H1 (cell line): ENCODE results near the gene CNTN3. TPM values are rescaled to one million over a fixed set of nuclear protein-coding genes. Genes with fewer than 3 reads are reported as not detected.

Source experiments
- CTCF ChIA-PET: fragments of 300-600 bp; sonication (Branson Sonifier 250); formaldehyde crosslinking; loops from one replicate; lab custom pipeline; 2021; ENCODE audit not compliant: partially characterized antibody; lab: Charles Lee
- POLR2A ChIA-PET: fragments of 300-600 bp; sonication (Branson Sonifier 250); formaldehyde crosslinking; loops from one replicate; lab custom pipeline; 2021; ENCODE audit warnings: inconsistent platforms; ENCODE audit not compliant: partially characterized antibody; lab: Charles Lee
- DNase-seq, 2 experiments: peaks; one replicate each; pipeline versions ENCODE4 v3.0.0 to v3.0.0-alpha.2; 2010 to 2022; ENCODE audit warnings: low spot score in 2 of 2, low read depth in 1 of 2, mixed read lengths in 1 of 2
- FAIRE-seq: peaks from 2 replicates; lab custom pipeline; 2011; peaks lifted over from hg19 to GRCh38; lab: Jason Lieb, UNC
- H2AFZ ChIP-seq: 2 replicates; pipeline ENCODE4 v1.8.1; 2012; ENCODE audit warnings: low read length, inconsistent platforms
- H2AK5ac ChIP-seq: 2 replicates; pipeline ENCODE4 v1.6.1; 2013; ENCODE audit warnings: low read depth, low read length
- H2BK120ac ChIP-seq: replicated peaks from 2 replicates; pipeline ENCODE3; 2013; ENCODE audit warnings: low read depth, low read length, inconsistent platforms
- H2BK12ac ChIP-seq: 2 replicates; pipeline ENCODE4 v1.6.1; 2013; ENCODE audit warnings: low read depth, low read length
- H2BK15ac ChIP-seq: 2 replicates; pipeline ENCODE4 v1.6.1; 2013; ENCODE audit warnings: low read length
- H2BK20ac ChIP-seq: 2 replicates; pipeline ENCODE4 v1.6.1; 2013; ENCODE audit warnings: low read length
- H2BK5ac ChIP-seq: 2 replicates; pipeline ENCODE4 v1.6.1; 2013; ENCODE audit warnings: low read depth, low read length
- H3K14ac ChIP-seq: 2 replicates; pipeline ENCODE4 v1.6.1; 2013; ENCODE audit warnings: inconsistent platforms; ENCODE audit not compliant: insufficient read length
- H3K18ac ChIP-seq: 2 replicates; pipeline ENCODE4 v1.6.1; 2013; ENCODE audit warnings: low read length; ENCODE audit errors: extremely low read depth
- H3K23ac ChIP-seq: 2 replicates; pipeline ENCODE4 v1.6.1; 2013; ENCODE audit warnings: inconsistent platforms; ENCODE audit not compliant: insufficient read length
- H3K23me2 ChIP-seq: 2 replicates; pipeline ENCODE4 v1.6.1; 2013; ENCODE audit warnings: low read depth, low read length
- H3K27ac ChIP-seq: 2 replicates; pipeline ENCODE4 v1.6.1; 2011; ENCODE audit warnings: low read depth, low read length, inconsistent platforms
- H3K27me3 ChIP-seq, 4 experiments: replicated peaks in 1 of 4; 1 replicate in 1 of 4; 2 replicates in 3 of 4; pipeline versions ENCODE4 v1.6.1 to v1.8.1; 2011 to 2013; ENCODE audit warnings: low read length in 3 of 4, mild to moderate bottlenecking in 3 of 4, inconsistent platforms in 2 of 4, mixed read lengths in 2 of 4, moderate library complexity in 1 of 4; ENCODE audit not compliant: control insufficient read depth in 3 of 4, insufficient read depth in 3 of 4; ENCODE audit errors: extremely low read depth in 1 of 4
- H3K36me3 ChIP-seq, 4 experiments: 2 replicates each; pipeline versions ENCODE4 v1.6.1 to v1.8.1; 2011 to 2013; ENCODE audit warnings: mild to moderate bottlenecking in 4 of 4, low read length in 3 of 4, moderate library complexity in 2 of 4, control low read depth in 1 of 4, inconsistent platforms in 1 of 4; ENCODE audit not compliant: insufficient read depth in 4 of 4, control insufficient read depth in 2 of 4
- H3K4ac ChIP-seq: replicated peaks from 2 replicates; pipeline ENCODE3; 2013; ENCODE audit warnings: low read length, low read depth, mixed read lengths, inconsistent platforms; ENCODE audit not compliant: insufficient read length
- H3K4me1 ChIP-seq, 4 experiments: replicated peaks in 1 of 4; 1 replicate in 1 of 4; 2 replicates in 3 of 4; pipeline versions ENCODE4 v1.6.1 to v1.8.1; 2011 to 2013; ENCODE audit warnings: low read length in 3 of 4, inconsistent platforms in 2 of 4, mixed read lengths in 1 of 4; ENCODE audit not compliant: insufficient read depth in 4 of 4, control insufficient read depth in 3 of 4
- H3K4me2 ChIP-seq, 2 experiments: 2 replicates each; pipeline versions ENCODE4 v1.6.1 to v1.8.1; 2011 to 2013; ENCODE audit warnings: low read depth in 2 of 2, low read length in 2 of 2, control low read depth in 1 of 2, inconsistent platforms in 1 of 2, mild to moderate bottlenecking in 1 of 2; ENCODE audit not compliant: insufficient read depth in 1 of 2
- H3K4me3 ChIP-seq, 4 experiments: fragments of 200-600, 300-600 bp in 1 of 4; sonication (generic), shearing (Covaris generic), sonication (Bioruptor Twin) in 1 of 4; 2 replicates each; pipeline versions ENCODE4 v1.5.1 to v1.8.1; 2011 to 2016; ENCODE audit warnings: low read length in 4 of 4, low read depth in 3 of 4, control low read depth in 2 of 4, inconsistent platforms in 2 of 4, mild to moderate bottlenecking in 2 of 4, mixed read lengths in 1 of 4, moderate library complexity in 1 of 4; ENCODE audit not compliant: insufficient read depth in 2 of 4; ENCODE audit errors: extremely low read depth in 1 of 4
- H3K56ac ChIP-seq: replicated peaks from 2 replicates; pipeline ENCODE3; 2013; ENCODE audit warnings: low read depth, mild to moderate bottlenecking, mixed read lengths, low read length, inconsistent platforms; ENCODE audit not compliant: insufficient read length
- H3K79me1 ChIP-seq: 2 replicates; pipeline ENCODE4 v1.6.1; 2013; ENCODE audit warnings: low read depth, low read length, control low read depth
- H3K79me2 ChIP-seq, 2 experiments: 2 replicates each; pipeline versions ENCODE4 v1.6.1 to v1.8.1; 2012 to 2013; ENCODE audit warnings: low read length in 2 of 2, mild to moderate bottlenecking in 2 of 2, inconsistent platforms in 1 of 2; ENCODE audit not compliant: insufficient read depth in 2 of 2, control insufficient read depth in 1 of 2
- H3K9ac ChIP-seq, 4 experiments: replicated peaks in 1 of 4; 1 replicate in 1 of 4; 2 replicates in 3 of 4; pipeline versions ENCODE4 v1.6.1 to v1.8.1; 2011 to 2013; ENCODE audit warnings: low read depth in 3 of 4, low read length in 3 of 4, control low read depth in 2 of 4, mild to moderate bottlenecking in 2 of 4, moderate library complexity in 2 of 4, inconsistent platforms in 1 of 4; ENCODE audit errors: extremely low read depth in 1 of 4
- H3K9me3 ChIP-seq, 2 experiments: 2 replicates each; pipeline versions ENCODE4 v1.6.1 to v1.8.1; 2012 to 2013; ENCODE audit warnings: mild to moderate bottlenecking in 2 of 2, moderate library complexity in 2 of 2, control low read depth in 1 of 2, inconsistent platforms in 1 of 2, low read depth in 1 of 2, low read length in 1 of 2, mixed read lengths in 1 of 2; ENCODE audit not compliant: insufficient read depth in 2 of 2
- H4K20me1 ChIP-seq, 2 experiments: replicated peaks in 1 of 2; 2 replicates each; pipeline versions ENCODE3 to v1.8.1; 2011 to 2013; ENCODE audit warnings: inconsistent platforms in 2 of 2, low read length in 2 of 2, mild to moderate bottlenecking in 1 of 2; ENCODE audit not compliant: insufficient read depth in 2 of 2, control insufficient read depth in 1 of 2
- H4K5ac ChIP-seq: 2 replicates; pipeline ENCODE4 v1.6.1; 2013; ENCODE audit warnings: low read length, low read depth, mixed read lengths, inconsistent platforms; ENCODE audit not compliant: insufficient read length
- H4K8ac ChIP-seq: 2 replicates; pipeline ENCODE4 v1.8.0; 2013; ENCODE audit warnings: mild to moderate bottlenecking, moderate library complexity, low read length, inconsistent platforms; ENCODE audit not compliant: insufficient read depth; ENCODE audit errors: extremely low read depth
- H4K91ac ChIP-seq: replicated peaks from 2 replicates; pipeline ENCODE3; 2013; ENCODE audit warnings: low read length, mixed read lengths, inconsistent platforms; ENCODE audit not compliant: insufficient read length
- BCL11A ChIP-seq, 2 experiments: IDR thresholded peaks; one replicate each; pipeline ENCODE4 v1.6.1; 2011; ENCODE audit warnings: low read depth in 2 of 2, low read length in 2 of 2, mild to moderate bottlenecking in 2 of 2
- CHD2 ChIP-seq: IDR thresholded peaks from 2 replicates; pipeline ENCODE4 v1.6.1; 2012; ENCODE audit warnings: low read length, improper control_type of control experiment
- NANOG ChIP-seq: IDR thresholded peaks from 2 replicates; pipeline ENCODE4 v1.6.1; 2011; ENCODE audit warnings: low read length, low read depth, mild to moderate bottlenecking, inconsistent platforms; ENCODE audit not compliant: insufficient read depth, poor library complexity, severe bottlenecking
- PHF8 ChIP-seq: fragments of 200-600 bp; sonication (generic); conservative IDR thresholded peaks from 2 replicates; pipeline ENCODE4 v1.7.1; 2012; ENCODE audit warnings: low read depth, mild to moderate bottlenecking, inconsistent platforms, low read length, moderate library complexity
- POLR2A ChIP-seq, 2 experiments: IDR thresholded peaks; 1 replicate in 1 of 2; 2 replicates in 1 of 2; pipeline ENCODE4 v1.6.1; 2011; ENCODE audit warnings: low read depth in 2 of 2, low read length in 2 of 2, mild to moderate bottlenecking in 2 of 2; ENCODE audit errors: control extremely low read depth in 1 of 2
- RFX5 ChIP-seq: IDR thresholded peaks from 2 replicates; pipeline ENCODE4 v1.6.1; 2011; ENCODE audit warnings: low read depth, low read length, improper control_type of control experiment, borderline replicate concordance
- SIN3A ChIP-seq, 2 experiments: IDR thresholded peaks in 1 of 2; conservative IDR thresholded peaks in 1 of 2; 2 replicates each; pipeline ENCODE4 v1.6.1; 2011 to 2012; ENCODE audit warnings: low read length in 2 of 2, improper control_type of control experiment in 1 of 2, low read depth in 1 of 2, mild to moderate bottlenecking in 1 of 2
- SP1 ChIP-seq: IDR thresholded peaks from 2 replicates; pipeline ENCODE4 v1.6.1; 2011; ENCODE audit warnings: low read depth, low read length
- TAF1 ChIP-seq: IDR thresholded peaks from 2 replicates; pipeline ENCODE4 v1.6.1; 2011; ENCODE audit warnings: mild to moderate bottlenecking, low read depth, low read length
- TBP ChIP-seq: IDR thresholded peaks from 2 replicates; pipeline ENCODE4 v1.6.1; 2011; ENCODE audit warnings: low read depth, low read length, improper control_type of control experiment
- TCF12 ChIP-seq: IDR thresholded peaks from 2 replicates; pipeline ENCODE4 v1.6.1; 2011; ENCODE audit warnings: low read depth, mild to moderate bottlenecking, low read length
- YY1 ChIP-seq: IDR thresholded peaks from 2 replicates; pipeline ENCODE4 v1.6.1; 2011; ENCODE audit warnings: low read depth, mild to moderate bottlenecking, low read length
- ZNF274 ChIP-seq: IDR thresholded peaks from 2 replicates; pipeline ENCODE4 v1.7.0; 2012; ENCODE audit warnings: low read length, borderline replicate concordance; ENCODE audit errors: extremely low read depth
- WGBS, 2 experiments: shearing (Covaris generic) in 1 of 2; methylation state at CpG; one replicate each; pipeline versions ENCODE4 v1.1.6 to v1.1.7; 2013 to 2015; ENCODE audit warnings: low lambda C conversion rate in 2 of 2, mixed read lengths in 2 of 2, inconsistent platforms in 1 of 2, low coverage in 1 of 2, missing lambda C conversion rate in 1 of 2; ENCODE audit not compliant: insufficient replicate concordance in 2 of 2, insufficient coverage in 1 of 2, insufficient read length in 1 of 2; ENCODE audit errors: extremely low coverage in 1 of 2, missing lambda C conversion rate in 1 of 2; 5-methylcytosine and 5-hydroxymethylcytosine counted together
- polyA plus RNA-seq, 7 experiments: library from polyadenylated mRNA; depleted of rRNA in 3 of 7; stranded (reverse) in 5 of 7; unstranded in 2 of 7; fragments of >200 nt in 5 of 7; fragments of 200-250 nt in 2 of 7; gene quantifications; 1 replicate in 5 of 7; 2 replicates in 1 of 7; 4 replicates in 1 of 7; pipeline versions ENCODE4 v1.2.1 to v1.2.3, GENCODE V29; 2011 to 2013; ENCODE audit warnings: missing spikeins in 2 of 7, mixed read lengths in 2 of 7
- total RNA-seq: library from RNA; stranded (reverse); fragmentation: NEBNext Ultra II Directional; extraction: Animal tissue kit (Norgen Biotek cat#: 25700); gene quantifications from 2 replicates; pipeline ENCODE4 v1.2.1, GENCODE V29; 2021

Gene CNTN3
- total and polyA plus RNA-seq, 2 of the 8 experiments (the other 6 are each of a cell fraction or from before 2014, with no cell fraction given), result 0.11 to 0.13 TPM

DNA sequence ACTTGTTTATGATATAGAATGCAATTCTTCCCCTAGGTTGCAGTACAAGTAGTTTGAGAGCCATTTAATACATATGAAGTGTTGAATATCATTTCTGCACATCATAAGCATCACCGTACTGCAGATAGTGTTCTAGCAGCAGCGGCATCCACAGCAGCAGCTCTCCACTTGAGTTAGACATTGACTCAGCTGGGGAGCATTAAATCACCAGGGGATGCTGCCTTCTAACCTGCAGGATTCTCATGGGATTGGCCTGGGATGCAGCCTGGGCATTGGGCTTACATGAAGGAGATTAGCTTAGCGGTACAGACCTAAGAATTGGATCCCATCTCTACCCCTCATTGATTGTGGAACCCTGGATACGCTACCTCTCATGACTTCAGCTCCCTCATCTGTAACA lies 43.3 kb downstream of the CNTN3 start:
- Histone ChIP-seq H4K20me1 (no peaks in the 10 kb centered on the region), H3K79me2 (no peaks in the 10 kb centered on the region), H3K27ac (no peak overlapping the region), H4K8ac (no peak overlapping the region), H2BK5ac (no peak overlapping the region), H3K36me3 (no peaks in the 10 kb centered on the region), H3K4ac (no peak overlapping the region), H3K27me3 (no peaks in the 10 kb centered on the region), H2AK5ac (no peak overlapping the region), H3K9me3 (no peaks in the 10 kb centered on the region), H2BK120ac (no peak overlapping the region), H2BK15ac (no peak overlapping the region), H2AFZ (no peak overlapping the region), H4K5ac (no peak overlapping the region), H2BK12ac (no peak overlapping the region), H3K4me1 (no peaks in the 10 kb centered on the region), H3K18ac (no peak overlapping the region), H3K23ac (no peak overlapping the region), H3K79me1 (no peaks in the 10 kb centered on the region), H3K23me2 (no peaks in the 10 kb centered on the region; the same call in 1 of the 2 replicates), H3K56ac (no peak overlapping the region), H2BK20ac (no peak overlapping the region)
- FAIRE-seq (no peak), DNase-seq (no peak)
- CTCF ChIA-PET, result interaction anchor here (0.6 kb wide), 1 partner anchor 70 kb away, joined by 3 read pairs; no protein-coding TSS in a partner anchor
- TF ChIP-seq PHF8, result no peak
- TF ChIP-seq SIN3A (conservative IDR thresholded peaks at IDR 0.05 in 1 of 2, IDR thresholded peaks at IDR 0.05 in 1 of 2; ENCODE audit: low read depth in 1 of 2, low read length in 2 of 2), result no peak
- no peak for TF ChIP-seq RFX5
- TF ChIP-seq ZNF274, result no peak
- TF ChIP-seq SP1, result no peak
- TF ChIP-seq CHD2, result no peak
- no peak for TF ChIP-seq YY1
- no peak for TF ChIP-seq TCF12
- TF ChIP-seq TAF1, result no peak
- no peak for TF ChIP-seq POLR2A (IDR thresholded peaks at IDR 0.05; ENCODE audit: control extremely low read depth in 1 of 2, low read depth in 2 of 2, low read length in 2 of 2)
- TF ChIP-seq NANOG, result no peak
- no peak for TF ChIP-seq BCL11A (IDR thresholded peaks at IDR 0.05; ENCODE audit: low read depth in 2 of 2, low read length in 2 of 2)
- TF ChIP-seq TBP, result no peak
- TF ChIP-seq, all 59 proteins: peak for 0
- no peak overlapping the region for H3K4me3 ChIP-seq
- POLR2A ChIA-PET, result no interaction called here
- H3K9ac ChIP-seq, result no peak overlapping the region
- no peak overlapping the region for H3K4me2 ChIP-seq
- no peak overlapping the region for H3K14ac ChIP-seq
- WGBS, 2 experiments, result 91% methylated on average over 4 of the region's 4 CpGs; no CpG with 5 or more reads in 1 of the 2 experiments
- no peak overlapping the region for H4K91ac ChIP-seq
